ENCODE measurements around the gene MBP.
A peak's percentile ranks its signal among the peaks of the same experiment; 100 is the strongest.

The MBP gene

GRCh38 chr18:77133835-77134496, 1.4 kb upstream of the MBP start:
- no peak for DNase-seq (ENCODE audit: low spot score)

- DNase-seq (ENCODE audit: low spot score), result no peak
Measured at GRCh38 chr18:77133051-77133834, 660 bp upstream of the MBP start.

GRCh38 chr18:77131652-77132368, 773 bp downstream of the MBP start:
- peak; percentile 52 for DNase-seq (ENCODE audit: low spot score)

- peak; percentile 10 for DNase-seq (ENCODE audit: low spot score)
Measured at GRCh38 chr18:77131100-77131651, 1.4 kb downstream of the MBP start.

GRCh38 chr18:77130229-77131099, 2.1 kb downstream of the MBP start:
- no peak for DNase-seq (ENCODE audit: low spot score)

- DNase-seq (ENCODE audit: low spot score), result peak; percentile 25
Measured at GRCh38 chr18:77129150-77129551, 3.4 kb downstream of the MBP start.

GRCh38 chr18:77127769-77128671, 4.6 kb downstream of the MBP start:
- DNase-seq (ENCODE audit: low spot score), result peak; percentile 89

GRCh38 chr18:77124452-77124922, 8.1 kb downstream of the MBP start:
- DNase-seq (ENCODE audit: low spot score), result no peak

- DNase-seq (ENCODE audit: low spot score), result no peak
Measured at GRCh38 chr18:77123320-77124231, 9.0 kb downstream of the MBP start.

GRCh38 chr18:77121523-77121922, 11.1 kb downstream of the MBP start:
- DNase-seq (ENCODE audit: low spot score), result no peak

GRCh38 chr18:77119851-77120491, 12.6 kb downstream of the MBP start:
- DNase-seq (ENCODE audit: low spot score), result no peak

GRCh38 chr18:77119101-77119850, 13.3 kb downstream of the MBP start:
- DNase-seq (ENCODE audit: low spot score), result no peak

GRCh38 chr18:77118256-77119090, 14.1 kb downstream of the MBP start:
- DNase-seq (ENCODE audit: low spot score), result no peak

GRCh38 chr18:77116201-77117080, 16.1 kb downstream of the MBP start:
- no peak for DNase-seq (ENCODE audit: low spot score)

- peak; percentile 7 for DNase-seq (ENCODE audit: low spot score)
Measured at GRCh38 chr18:77115192-77115953, 17.2 kb downstream of the MBP start.
